DMS53 (cell line): ENCODE results near the gene PDP2.

Experiments used
- DNase-seq: peaks from one replicate; lab custom pipeline; 2025; lab: John Stamatoyannopoulos, UW

PDP2 gene

DNA sequence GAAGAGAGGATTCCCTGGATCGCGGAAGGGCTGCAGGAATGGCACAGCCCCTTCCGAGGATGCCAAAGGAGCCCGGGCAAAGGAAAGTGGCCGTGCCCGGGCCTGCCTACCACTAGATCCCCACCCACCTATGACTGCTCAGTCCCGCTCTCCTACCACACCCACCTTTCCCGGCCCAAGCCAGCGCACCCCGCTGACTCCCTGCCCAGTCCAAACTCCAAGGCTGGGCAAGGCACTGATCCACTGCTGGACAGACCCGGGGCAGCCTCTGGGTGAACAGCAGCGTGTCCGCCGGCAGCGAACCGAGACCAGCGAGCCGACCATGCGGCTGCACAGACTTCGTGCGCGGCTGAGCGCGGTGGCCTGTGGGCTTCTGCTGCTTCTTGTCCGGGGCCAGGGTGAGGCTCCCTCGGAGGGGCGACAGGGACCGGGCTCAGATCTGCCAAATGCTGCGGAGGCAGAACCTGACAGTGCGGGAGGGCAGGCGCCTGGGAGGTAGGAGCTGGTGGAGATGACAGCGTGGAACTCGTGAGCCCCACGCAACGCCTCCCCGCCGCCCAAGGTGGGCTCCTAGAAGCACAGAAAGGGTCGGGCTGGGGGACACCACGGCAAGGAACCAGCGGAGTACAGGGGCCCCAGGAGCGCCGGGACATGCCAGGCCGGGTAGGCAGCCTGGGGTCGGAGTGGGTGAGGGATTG, 55.1 kb downstream of the PDP2 start, which contains the start of gene CES2:
Gene CES2, plus strand, starts transcription at position 203 of the 698 bp plus-strand sequence. Its CDS starts 120 bp downstream, at position 323.
- DNase-seq = peak; percentile 13

GRCh38 chr16:66936462-66936861, 56.1 kb downstream of the PDP2 start:
- DNase-seq = no peak

- no peak for DNase-seq
Measured at GRCh38 chr16:66936889-66937554, 56.7 kb downstream of the PDP2 start.

DNA sequence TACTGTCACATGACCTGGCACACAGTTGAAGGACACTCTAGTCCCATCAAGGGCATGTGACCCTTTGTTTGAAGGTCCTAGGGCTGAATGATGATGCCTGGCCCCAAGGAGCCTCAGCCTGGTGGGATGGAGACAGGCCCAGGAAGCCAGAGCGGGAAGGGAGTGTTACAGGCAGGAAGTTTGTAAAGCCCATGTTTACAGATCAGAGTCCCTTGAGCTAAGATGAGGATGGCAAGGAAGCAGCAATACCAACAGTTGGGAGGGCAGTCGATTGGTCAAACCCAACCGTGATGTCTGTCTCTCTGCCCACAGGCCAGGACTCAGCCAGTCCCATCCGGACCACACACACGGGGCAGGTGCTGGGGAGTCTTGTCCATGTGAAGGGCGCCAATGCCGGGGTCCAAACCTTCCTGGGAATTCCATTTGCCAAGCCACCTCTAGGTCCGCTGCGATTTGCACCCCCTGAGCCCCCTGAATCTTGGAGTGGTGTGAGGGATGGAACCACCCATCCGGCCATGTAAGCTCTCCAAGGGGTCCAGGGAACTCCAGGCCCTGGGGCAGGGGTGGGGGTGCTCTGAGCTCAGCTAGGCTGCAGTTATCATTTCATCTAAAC, 57.5 kb downstream of the PDP2 start:
- no peak for DNase-seq

- no peak for DNase-seq
Measured at GRCh38 chr16:66939366-66939765, 59.1 kb downstream of the PDP2 start.

DNA sequence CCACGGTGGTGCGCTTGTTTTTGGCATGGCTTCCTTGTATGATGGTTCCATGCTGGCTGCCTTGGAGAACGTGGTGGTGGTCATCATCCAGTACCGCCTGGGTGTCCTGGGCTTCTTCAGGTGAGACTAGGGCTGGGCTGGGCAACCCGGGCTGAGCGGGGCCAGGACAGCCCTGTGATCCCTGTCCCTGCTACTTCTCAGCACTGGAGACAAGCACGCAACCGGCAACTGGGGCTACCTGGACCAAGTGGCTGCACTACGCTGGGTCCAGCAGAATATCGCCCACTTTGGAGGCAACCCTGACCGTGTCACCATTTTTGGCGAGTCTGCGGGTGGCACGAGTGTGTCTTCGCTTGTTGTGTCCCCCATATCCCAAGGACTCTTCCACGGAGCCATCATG, 59.9 kb downstream of the PDP2 start:
- DNase-seq = no peak
